NAMALWA (cell line): Measurements from ENCODE around the gene CENPX.
"Not testable (repeated sequence)": the region's sequence is repeated elsewhere in the genome, so short reads cannot be mapped to it uniquely, and the experiment has no call there.

ENCODE experiments used
- DNase-seq: peaks from one replicate; pipeline ENCODE4 v3.0.0-alpha.2; 2015; ENCODE audit warnings: low spot score

CENPX gene

DNA sequence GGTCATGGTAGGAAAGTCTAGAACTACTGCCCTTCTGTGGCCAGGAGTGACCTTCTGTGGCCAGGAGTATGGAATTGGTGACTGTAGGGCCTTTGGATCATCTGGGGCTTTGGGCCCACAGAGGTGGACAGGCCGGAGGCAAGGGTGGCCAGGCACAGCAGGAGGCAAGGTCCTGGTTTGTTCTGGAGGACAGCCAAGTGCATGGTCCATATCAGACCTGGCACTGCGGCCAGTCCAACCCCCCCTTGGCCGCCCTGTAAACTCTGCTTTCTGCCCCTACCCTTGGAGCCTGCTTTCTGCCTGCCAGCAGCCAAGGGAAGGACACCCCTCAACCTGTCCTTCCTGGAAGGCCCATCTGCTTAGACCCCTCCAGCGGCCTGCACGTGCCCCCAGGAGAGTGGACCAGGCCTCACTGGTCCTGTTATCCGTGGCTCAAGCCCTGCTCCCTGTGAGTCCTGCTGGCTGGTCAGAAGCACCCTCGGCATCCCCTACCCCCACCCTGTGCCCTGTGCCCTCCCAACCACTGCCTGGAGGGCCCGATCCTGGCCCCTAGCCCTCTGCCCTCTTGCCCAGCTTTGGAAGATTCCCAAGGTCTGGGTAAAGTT lies 17.1 kb upstream of the CENPX start:
- no peak for DNase-seq

DNA sequence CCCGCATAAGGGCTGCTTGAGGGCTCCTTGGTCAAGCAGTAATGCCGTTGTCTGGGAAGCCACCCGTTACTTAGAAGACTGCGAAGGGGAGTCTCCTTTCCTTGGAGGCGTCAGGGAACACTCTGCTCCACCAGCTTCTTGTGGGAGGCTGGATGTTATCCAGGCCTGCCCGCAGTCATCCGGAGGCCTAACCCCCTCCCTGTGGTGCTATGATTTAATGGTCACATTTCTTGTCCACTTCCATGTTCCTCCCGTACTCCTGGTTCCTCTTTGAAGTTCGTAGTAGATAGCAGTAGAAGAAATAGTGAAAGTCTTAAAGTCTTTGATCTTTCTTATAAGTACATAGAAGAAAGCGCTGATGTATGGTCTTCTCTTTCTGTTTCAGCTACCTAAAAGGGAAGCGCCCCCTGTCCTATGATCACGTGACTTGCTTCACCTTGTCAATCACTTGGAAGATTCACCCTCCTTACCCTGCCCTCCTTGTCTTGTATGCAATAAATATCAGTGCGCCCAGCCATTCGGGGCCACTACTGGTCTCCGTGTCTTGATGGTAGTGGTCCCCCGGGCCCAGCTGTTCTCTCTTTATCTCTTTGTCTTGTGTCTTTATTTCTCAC lies 16.2 kb upstream of the CENPX start:
- DNase-seq: not testable (repeated sequence)

DNA sequence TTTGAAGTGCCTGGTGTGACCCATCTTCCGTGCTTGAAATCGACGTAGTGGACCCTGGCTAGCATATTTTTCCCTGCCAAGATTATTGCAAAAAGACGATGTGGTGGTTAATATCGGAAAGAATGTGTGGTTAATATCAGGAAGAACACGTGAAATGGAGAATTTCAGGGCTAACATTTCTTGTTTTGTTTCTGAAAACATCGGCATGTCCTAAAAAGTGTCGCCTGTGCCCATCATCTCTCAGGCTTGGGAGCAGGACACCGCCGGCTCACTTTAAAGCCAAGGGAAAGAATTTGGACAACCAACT lies 15.2 kb upstream of the CENPX start:
- DNase-seq: no peak

DNA sequence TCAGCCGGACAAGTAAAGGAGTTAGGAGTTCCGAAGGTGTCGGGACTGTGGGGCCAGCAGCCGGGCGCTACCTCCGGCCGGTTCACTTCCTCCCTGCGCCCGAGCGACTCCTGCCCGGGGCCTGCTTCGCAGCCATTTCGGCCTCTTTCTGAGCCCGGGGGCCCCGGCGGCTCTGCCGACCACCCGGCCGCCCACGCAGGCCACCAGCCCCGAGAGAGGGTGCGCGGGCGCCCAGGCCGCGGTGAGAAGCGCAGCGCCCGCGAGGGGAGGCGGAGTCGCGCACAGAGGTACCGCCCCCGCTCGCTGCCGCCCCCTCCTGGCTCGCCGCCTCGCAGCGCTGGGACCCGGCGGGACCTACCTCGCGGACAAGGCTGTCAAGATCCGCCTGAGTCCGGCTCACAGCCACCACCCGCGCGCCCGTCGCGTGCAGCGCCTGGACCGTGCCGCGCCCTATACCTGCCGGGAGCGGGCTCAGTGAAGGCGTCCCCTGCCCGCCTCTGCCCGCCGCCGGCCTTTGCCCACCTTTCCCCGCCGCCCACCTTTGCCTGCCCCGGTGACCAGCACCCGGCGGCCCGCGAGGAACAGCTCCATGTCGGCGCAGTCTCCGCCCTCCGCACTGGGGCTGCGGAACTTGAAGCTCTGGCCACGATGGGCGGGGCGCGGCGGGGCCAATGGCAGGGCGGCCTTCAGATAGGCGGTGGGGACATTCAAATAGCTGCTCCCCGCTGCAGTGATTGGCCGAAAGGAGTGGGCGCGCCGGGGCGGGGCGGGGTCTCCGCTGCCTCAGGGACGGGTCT lies 14.6 kb upstream of the CENPX start, which contains the start of gene DCXR:
Gene DCXR (minus strand): TSS at position 606 of the 797 bp plus-strand sequence. CDS start 15 bp downstream, at position 591.
- peak; percentile 97 for DNase-seq

DNA sequence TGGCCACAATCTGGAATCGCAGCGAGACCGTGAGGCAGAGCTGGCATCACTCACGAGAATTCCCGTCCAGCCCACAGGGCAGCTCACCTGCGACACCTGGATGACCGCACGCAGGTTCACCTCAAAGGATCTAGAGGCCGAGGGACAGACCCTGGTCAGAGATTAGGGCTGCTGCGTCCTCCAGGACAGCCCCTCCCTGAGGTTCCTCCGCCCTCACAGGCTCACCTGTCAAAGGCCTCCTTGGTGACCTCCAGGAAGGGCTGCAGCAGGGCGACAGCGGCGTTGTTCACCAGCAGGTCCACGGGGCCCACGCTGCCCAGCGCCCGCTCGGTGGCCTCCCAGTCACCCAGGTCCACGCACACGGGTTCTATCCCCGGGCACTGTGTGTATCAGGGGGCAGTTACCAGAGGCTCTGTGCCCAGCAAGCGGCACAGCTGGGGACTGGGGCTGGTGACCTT lies 14.0 kb upstream of the CENPX start:
- no peak for DNase-seq

DNA sequence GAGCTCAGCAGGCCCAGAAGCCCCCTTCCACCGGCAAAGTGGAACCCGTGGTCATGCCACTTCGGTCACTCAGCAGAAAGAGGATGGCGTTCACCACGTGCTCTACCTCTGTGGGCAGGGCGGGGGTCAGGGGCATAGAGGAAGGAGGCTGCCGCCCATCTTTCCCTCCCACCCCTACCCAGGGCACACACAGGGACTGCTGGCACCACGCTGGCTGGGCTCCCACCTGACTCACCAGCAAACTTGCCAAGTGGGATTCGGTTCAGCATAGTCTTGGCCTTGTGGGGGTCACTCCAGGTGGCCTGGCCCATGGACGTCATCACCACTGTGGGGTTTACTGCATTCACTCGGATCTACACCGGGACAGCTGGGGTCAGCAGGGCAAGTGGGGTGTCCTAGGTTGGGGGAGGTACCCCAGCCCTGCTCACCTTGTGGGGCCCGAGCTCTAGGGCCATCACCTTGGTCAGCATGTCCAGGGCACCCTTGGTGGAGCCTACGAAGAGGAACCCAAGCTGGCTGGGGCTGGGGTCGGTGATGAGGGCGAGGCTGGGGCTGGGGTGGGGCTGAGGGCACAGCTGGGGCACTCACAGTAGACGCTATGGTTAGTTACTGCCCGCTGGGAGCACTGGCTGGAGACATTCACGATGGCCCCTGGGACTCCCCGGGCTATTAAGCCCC lies 13.4 kb upstream of the CENPX start:
- no peak for DNase-seq

DNA sequence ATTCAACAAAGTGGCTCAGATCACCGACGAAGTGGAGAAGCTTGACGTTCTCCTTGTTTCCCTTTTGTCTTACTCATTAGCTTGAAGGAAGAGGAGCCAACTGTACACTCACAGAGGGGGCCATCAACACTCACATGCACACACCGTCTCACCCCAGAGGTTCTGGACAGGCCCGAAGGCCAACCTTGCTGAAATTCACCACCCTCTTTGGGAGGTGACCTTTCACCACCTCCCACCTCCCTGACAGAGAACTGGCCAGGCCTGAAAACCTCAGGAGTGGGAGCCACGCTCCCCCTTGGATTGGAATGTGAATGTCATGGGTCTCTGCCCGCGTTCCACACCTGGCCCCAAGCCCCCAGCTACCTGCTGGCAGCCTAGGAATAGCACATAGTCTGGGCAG lies 12.8 kb upstream of the CENPX start:
- no peak for DNase-seq

DNA sequence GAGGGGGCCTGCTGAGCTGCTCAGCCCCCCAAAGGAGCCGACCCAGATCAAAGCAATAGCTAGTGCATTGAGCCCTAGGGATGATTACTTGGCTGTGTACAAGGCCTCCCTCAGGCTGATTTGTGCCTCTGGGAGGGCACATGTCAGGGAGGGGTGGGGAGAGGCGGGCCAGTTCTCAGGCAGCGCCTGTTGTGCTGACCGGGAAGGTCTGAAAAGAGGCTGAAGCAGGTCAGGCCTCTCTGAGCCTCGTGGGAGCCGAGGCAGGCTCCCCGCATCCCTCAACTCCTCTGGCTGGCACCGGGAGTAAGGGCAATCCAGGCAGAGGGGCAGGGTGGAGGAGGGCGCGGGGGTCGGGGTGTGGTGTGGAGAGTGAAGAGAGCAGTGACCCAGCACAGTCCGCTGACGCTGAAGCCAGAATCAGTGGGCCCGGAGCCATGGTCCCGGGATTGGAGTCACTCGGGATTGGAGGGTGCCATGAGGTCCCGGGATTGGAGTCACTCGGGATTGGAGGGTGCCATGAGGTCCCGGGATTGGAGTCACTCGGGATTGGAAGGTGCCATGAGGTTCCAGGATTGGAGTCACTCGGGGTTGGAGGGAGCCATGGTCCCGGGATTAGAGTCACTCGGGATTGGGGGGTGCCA lies 11.8 kb upstream of the CENPX start:
- DNase-seq: no peak

DNA sequence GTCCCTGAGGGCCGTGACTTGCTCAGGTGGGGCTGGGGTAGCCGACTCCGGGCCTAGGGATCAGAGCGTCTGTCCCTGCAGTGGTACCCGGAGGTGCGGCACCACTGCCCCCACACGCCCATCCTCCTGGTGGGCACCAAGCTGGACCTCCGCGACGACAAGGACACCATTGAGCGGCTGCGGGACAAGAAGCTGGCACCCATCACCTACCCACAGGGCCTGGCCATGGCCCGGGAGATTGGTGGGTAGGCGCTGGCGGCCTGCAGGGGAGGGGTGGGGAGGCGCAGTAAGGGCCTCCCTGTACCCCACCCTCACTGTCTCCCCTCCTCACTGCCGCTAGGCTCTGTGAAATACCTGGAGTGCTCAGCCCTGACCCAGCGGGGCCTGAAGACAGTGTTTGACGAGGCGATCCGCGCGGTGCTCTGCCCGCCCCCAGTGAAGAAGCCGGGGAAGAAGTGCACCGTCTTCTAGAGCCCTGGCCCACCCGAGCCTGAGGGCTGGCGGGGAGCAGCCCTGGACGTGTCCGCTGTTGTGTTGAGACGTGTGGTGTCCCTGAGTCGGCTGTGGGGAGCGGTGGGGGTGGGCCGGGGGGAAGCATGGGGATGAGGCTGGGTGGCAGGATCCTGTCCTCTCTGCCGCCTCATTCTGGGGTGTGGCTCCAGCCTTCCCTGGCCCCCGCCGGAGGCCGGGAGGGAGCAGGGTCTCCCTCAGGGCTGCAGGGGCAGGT lies 10.8 kb upstream of the CENPX start:
- no peak for DNase-seq

DNA sequence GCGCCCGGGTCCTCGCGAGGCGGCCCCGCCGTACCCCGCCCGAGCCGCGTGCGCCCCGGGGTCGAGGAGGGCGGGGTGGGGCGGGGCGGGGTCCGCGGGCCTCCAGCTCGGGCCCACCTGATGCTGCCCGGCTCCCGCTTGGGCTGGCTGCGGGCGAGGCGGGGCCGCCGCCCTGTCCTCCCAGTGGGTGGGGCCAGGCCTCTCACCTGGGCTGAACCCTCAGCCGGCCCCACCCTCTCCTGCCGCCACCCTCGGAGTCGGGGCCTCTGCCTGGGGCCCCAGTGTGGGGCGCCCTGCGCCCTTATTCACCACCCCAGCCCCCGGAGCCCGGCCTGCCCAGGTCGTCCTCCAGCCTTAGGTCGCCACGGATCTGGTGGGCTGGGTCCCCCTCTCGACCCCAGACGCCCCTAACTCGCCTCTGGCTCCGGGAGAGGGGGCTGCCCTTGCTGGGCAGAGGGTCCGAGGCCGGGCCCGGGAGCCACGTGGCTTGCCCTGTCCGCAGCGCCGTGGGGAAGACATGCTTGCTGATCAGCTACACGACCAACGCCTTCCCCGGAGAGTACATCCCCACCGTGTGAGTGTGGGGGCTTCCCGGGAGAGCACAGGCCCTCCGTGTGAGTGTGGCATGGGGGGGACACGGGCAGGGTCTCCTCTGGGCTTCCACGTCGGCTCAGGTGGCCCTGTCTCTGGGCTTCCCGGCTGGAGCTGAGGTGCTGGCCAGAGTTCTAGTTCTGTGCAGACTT lies 9.4 kb upstream of the CENPX start:
- DNase-seq: peak; percentile 49

DNA sequence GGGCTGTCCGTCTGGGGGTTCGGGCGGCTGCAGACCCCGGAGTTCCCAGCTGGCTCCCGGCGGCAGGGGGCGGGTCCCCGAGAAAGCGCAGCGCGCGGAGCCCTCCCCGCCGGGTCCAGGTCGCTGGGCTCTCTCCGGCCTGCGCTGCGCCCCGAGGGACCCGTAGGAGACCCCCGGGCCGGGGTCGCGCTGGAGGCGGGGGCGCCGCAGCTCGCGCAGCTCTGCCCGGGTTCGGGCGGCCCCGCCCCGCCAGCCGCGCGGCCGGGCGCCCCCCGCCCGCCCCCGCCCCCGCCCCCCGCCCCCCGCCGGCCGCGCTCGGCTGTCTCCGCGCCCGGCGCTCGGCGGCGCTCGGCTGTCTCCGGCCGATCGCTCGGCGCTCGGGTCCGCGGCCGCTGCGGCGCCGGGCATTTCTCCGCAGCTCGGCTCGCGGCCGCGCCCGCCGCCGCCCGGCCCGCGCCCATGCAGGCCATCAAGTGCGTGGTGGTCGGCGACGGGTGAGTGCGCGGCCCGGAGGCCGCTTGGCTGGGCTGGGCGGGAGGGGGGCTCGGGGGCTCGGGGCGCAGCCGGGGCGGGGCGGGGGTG lies 8.7 kb upstream of the CENPX start, which contains the start of gene RAC3:
Gene RAC3 (plus strand): TSS at position 376 of the 582 bp plus-strand sequence. CDS start 84 bp downstream, at position 460.
- no peak for DNase-seq

DNA sequence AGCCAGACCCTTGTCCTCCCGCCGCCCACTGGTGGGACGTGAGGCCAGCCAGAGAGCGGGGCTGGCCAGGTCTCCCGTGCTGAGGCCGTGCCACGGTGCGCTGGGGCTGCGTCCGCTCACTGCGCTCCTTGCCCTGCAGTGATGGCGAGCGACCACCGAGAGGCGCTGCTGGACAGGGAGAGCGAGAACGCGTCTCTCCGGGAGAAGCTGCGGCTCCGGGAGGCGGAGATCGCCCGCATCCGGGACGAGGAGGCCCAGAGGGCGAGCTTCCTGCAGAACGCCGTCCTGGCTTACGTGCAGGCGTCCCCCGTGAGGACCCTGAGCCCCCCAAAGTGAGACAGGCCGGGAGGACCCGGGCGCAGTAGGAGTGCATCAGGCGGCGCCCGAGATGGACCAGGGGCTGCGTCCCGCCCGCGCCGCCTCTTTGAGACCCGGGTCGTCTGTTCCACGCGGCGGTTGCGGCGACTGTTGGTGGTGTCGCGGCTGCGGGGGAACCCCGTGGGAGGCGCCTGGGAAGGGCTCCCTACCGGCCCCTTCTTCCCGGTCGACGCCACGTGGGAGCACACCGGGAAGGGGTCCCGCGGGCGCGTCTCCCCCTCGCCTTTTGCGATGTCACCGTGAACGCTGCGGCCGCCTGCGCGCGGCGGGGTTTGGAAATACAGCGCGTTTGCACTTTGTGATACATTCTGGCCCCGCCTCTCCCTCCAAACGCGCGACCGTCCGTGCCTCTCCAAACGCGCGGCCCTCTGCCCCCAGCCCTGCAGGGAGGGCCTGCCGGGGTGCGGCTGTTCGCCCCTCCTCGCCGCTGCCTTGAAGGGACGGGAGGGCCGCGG lies 8.0 kb upstream of the CENPX start:
- DNase-seq: peak; percentile 80

DNA sequence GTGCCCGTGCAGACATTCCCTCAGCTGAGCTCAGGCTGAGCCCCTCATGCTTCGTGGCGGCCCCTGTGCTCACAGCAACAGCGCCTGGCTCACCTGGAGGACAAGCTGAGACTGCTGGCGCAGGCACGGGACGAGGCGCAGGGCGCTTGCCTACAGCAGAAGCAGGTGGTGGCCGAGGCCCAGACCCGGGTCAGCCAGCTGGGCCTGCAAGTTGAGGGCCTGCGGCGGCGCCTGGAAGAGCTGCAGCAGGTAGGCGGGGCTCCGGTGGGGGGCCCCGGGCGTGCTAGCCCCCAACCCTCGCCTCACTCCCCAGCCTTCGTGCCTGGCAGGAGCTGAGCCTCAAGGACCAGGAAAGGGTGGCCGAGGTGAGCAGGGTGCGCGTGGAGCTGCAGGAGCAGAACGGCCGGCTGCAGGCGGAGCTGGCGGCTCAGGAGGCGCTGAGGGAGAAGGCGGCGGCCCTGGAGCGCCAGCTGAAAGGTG lies 7.4 kb upstream of the CENPX start:
- no peak for DNase-seq

DNA sequence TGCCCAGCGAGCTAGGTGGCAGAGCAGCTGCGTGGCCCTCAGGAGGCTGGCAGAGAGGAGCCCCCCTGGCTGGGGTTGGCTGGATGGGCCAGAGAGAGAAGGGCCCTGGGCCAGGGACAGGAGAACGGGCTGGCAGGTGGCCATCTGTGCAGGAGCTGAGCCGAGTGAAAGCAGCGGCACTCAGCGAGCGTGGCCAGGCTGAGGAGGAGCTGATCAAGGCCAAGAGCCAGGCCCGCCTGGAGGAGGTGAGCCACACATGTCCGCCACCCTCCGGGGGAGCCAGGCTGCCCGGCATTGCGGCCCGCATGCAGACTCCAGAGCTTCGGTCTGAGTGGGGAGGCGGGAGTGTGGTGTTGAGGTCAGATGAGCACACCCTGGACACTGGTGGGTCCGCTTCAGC lies 6.7 kb upstream of the CENPX start:
- no peak for DNase-seq

DNA sequence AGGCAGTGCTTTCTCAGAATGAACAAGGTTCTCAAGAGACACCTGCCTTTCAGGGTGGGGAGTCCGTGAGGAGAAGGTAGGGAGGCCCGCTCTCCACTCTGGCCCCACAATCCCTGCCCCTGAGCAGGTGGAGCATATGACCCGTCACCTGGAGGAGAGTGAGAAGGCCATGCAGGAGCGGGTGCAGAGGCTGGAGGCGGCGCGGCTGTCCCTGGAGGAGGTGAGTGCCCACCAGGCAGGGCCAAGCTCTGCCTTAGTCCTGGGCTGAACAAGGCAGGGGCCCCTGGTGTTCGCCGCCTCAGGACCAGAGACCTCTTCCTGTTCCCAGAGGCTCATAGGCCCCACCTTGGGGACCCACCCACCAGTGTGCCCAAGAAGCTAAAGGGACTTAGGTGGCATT lies 6.3 kb upstream of the CENPX start:
- no peak for DNase-seq

DNA sequence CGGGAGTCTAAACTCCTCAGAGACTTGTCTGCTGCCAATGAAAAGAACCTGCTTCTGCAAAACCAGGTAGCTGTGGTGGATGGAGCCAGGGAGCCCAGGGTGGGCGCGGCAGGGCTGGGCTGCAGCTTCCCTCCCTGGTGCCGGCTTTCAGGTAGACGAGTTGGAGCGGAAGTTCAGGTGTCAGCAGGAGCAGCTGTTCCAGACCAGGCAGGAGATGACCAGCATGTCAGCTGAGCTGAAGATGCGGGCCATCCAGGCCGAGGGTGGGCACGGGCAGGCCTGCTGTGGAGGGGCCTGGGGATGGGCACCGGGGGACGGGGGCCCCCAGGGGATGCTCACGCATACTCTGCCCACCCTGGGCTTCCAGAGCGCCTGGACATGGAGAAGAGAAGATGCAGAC lies 5.6 kb upstream of the CENPX start:
- no peak for DNase-seq

DNA sequence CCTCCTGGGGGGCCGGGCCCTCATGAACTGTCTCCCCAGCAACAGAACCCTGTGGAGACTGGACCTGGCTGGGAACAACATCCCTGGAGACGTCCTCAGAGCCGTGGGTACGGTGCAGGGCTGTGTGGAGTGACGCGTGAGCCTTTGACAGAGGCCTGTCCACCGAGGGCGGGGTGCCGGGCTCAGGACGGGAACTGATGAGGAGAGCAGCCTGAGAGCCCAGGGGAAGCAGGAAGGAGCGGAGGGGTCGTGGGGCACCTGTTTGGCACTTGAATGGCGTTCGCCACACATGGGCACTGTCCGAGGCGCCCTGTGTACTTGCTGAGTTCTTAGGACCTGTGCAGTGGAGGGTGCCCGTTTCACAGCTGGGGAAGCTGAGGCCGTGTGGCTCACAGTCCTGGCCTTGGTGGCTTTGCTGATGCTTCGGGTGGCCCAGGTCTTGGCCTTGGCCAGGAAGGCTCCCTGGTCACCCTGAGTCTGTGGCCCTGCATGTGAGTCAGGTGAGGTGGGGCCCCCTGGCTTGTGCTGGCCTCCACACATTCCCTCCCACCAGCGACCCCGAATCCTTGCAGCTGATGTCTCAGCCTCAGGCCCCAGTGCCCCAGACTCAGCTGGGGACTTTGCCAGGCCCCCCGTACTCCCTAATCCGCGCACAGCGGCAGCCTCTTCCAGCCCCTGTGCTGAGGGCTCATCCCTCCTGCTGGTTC lies 2.9 kb upstream of the CENPX start:
- DNase-seq: no peak

DNA sequence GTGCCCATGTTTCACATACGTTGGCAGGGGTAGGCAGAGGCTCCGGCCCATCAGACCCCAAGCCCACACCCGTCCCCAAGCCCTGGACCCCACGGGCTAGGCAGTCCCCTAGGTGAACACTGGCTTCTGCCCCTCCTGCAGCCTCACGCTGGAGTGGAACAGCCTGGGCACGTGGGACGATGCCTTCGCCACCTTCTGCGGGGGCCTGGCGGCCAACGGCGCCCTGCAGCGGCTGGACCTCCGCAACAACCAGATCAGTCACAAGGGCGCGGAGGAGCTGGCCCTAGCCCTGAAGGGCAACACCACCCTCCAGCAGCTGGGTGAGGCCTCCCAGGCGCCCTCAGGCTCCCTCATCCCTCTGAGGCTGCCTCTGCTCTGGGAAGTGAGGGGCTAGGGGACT lies 2.2 kb upstream of the CENPX start:
- no peak for DNase-seq
